Neural cell (in vitro differentiated cells): ENCODE results near the gene PPP1R3G. TPM values are rescaled to one million over a fixed set of nuclear protein-coding genes. Genes with fewer than 3 reads are reported as not detected.

Experiments
- H2AFZ ChIP-seq: fragments of 200-600, 300-800 bp; sonication (generic), shearing (Covaris generic); 2 replicates; pipeline ENCODE4 v1.6.0; 2014; ENCODE audit warnings: low read depth, mild to moderate bottlenecking, antibody characterized with exemption, low read length, moderate library complexity
- H3F3A ChIP-seq: fragments of 200-600 bp; shearing (Covaris generic); 2 replicates; pipeline ENCODE4 v1.6.1; 2016; ENCODE audit warnings: mild to moderate bottlenecking, moderate library complexity, mixed read lengths, antibody characterized with exemption, low read length; ENCODE audit not compliant: insufficient read depth, poor library complexity, severe bottlenecking
- H3K27ac ChIP-seq: fragments of 200-600, 300-800 bp; sonication (generic), shearing (Covaris generic); 2 replicates; pipeline ENCODE4 v1.5.1; 2014; ENCODE audit warnings: mild to moderate bottlenecking, low read length, moderate library complexity
- H3K27me3 ChIP-seq: fragments of 300-800, 200-600 bp; sonication (generic), shearing (Covaris generic); 2 replicates; pipeline ENCODE4 v1.6.0; 2014; ENCODE audit warnings: mild to moderate bottlenecking, low read depth, low read length, moderate library complexity; ENCODE audit not compliant: insufficient read depth
- H3K36me3 ChIP-seq: fragments of 300-800, 200-600 bp; sonication (generic), shearing (Covaris generic); 2 replicates; pipeline ENCODE4 v1.5.1; 2014; ENCODE audit warnings: mild to moderate bottlenecking, antibody characterized with exemption, low read length, moderate library complexity; ENCODE audit not compliant: insufficient read depth
- H3K4me2 ChIP-seq: fragments of 300-800, 200-600 bp; sonication (generic), shearing (Covaris generic); 2 replicates; pipeline ENCODE4 v1.6.0; 2014; ENCODE audit warnings: mild to moderate bottlenecking, low read length
- H3K4me3 ChIP-seq: fragments of 300-800, 200-600 bp; sonication (generic), shearing (Covaris generic); 2 replicates; pipeline ENCODE4 v1.5.1; 2014; ENCODE audit warnings: mild to moderate bottlenecking, low read length, moderate library complexity
- H3K79me2 ChIP-seq: fragments of 200-600 bp; shearing (Covaris generic); replicated peaks from 2 replicates; pipeline ENCODE4 v1.6.0; 2014; ENCODE audit warnings: mild to moderate bottlenecking, low read length, moderate library complexity; ENCODE audit not compliant: insufficient read depth
- H3K9ac ChIP-seq: fragments of 300-800, 200-600 bp; sonication (generic), shearing (Covaris generic); 2 replicates; pipeline ENCODE4 v1.6.1; 2016; ENCODE audit warnings: mild to moderate bottlenecking, low read length, mixed read lengths
- H3K9me2 ChIP-seq: fragments of 200-600 bp; shearing (Covaris generic); 2 replicates; pipeline ENCODE4 v1.6.1; 2016; ENCODE audit warnings: mild to moderate bottlenecking, low read length, mixed read lengths; ENCODE audit not compliant: insufficient read depth
- H3K9me3 ChIP-seq: fragments of 200-600, 300-800 bp; sonication (generic), shearing (Covaris generic); 2 replicates; pipeline ENCODE4 v1.6.1; 2016; ENCODE audit warnings: mild to moderate bottlenecking, mixed run types, low read length, moderate library complexity, mixed read lengths
- H4K20me1 ChIP-seq: fragments of 200-600 bp; shearing (Covaris generic); 2 replicates; pipeline ENCODE4 v1.6.1; 2016; ENCODE audit warnings: mild to moderate bottlenecking, mixed run types; ENCODE audit not compliant: insufficient read depth
- CTCF ChIP-seq: fragments of 450-650 bp; IDR thresholded peaks from 2 replicates; pipeline ENCODE4 v1.5.1; 2014; ENCODE audit warnings: antibody characterized with exemption, mild to moderate bottlenecking, moderate library complexity; ENCODE audit not compliant: poor library complexity, severe bottlenecking
- EP300 ChIP-seq: fragments of 450-650 bp; conservative IDR thresholded peaks from 2 replicates; pipeline ENCODE4 v1.6.1; 2014; ENCODE audit warnings: antibody characterized with exemption, mild to moderate bottlenecking, moderate library complexity; ENCODE audit not compliant: poor library complexity, severe bottlenecking
- EZH2 ChIP-seq: fragments of 200-600, 300-800 bp; shearing (Covaris generic), sonication (generic); IDR thresholded peaks from 2 replicates; pipeline ENCODE4 v1.6.1; 2014; ENCODE audit warnings: antibody characterized with exemption, low read length, borderline replicate concordance, mild to moderate bottlenecking; ENCODE audit not compliant: insufficient read depth, poor library complexity, severe bottlenecking
- MXI1 ChIP-seq: fragments of 450-650 bp; conservative IDR thresholded peaks from 2 replicates; pipeline ENCODE4 v1.6.1; 2014; ENCODE audit warnings: antibody characterized with exemption, mild to moderate bottlenecking; ENCODE audit not compliant: poor library complexity, severe bottlenecking
- POLR2AphosphoS5 ChIP-seq: IDR thresholded peaks from 2 replicates; pipeline ENCODE4 v1.6.1; 2012
- RAD21 ChIP-seq: fragments of 450-650 bp; conservative IDR thresholded peaks from 2 replicates; pipeline ENCODE4 v1.6.1; 2014; ENCODE audit warnings: antibody characterized with exemption, mild to moderate bottlenecking, moderate library complexity
- REST ChIP-seq: IDR thresholded peaks from 2 replicates; pipeline ENCODE4 v1.6.1; 2012; ENCODE audit warnings: borderline replicate concordance
- SMC3 ChIP-seq: fragments of 450-650 bp; conservative IDR thresholded peaks from 2 replicates; pipeline ENCODE4 v1.6.1; 2014; ENCODE audit warnings: antibody characterized with exemption, mild to moderate bottlenecking, moderate library complexity; ENCODE audit not compliant: poor library complexity
- TAF1 ChIP-seq: IDR thresholded peaks from 2 replicates; pipeline ENCODE4 v1.6.1; 2012; ENCODE audit warnings: low read depth
- polyA plus RNA-seq: library from polyadenylated mRNA; depleted of rRNA; stranded (reverse); fragments of >200 nt; gene quantifications from 2 replicates; pipeline ENCODE4 v1.2.3, GENCODE V29; 2014

PPP1R3G gene
- polyA plus RNA-seq, 1 donor from 2014 or later, result not detected

- TF ChIP-seq EZH2 (no peak), CTCF (no peak), EP300 (no peak), REST (no peak), RAD21 (no peak), MXI1 (no peak), SMC3 (no peak), TAF1 (no peak), POLR2AphosphoS5 (no peak)
Observed at GRCh38 chr6:5076931-5077330, 8.2 kb upstream of the PPP1R3G start.

GRCh38 chr6:5078121-5078669 is 6.9 kb upstream of the PPP1R3G start:
- TF ChIP-seq CTCF, result no peak
- no peak for TF ChIP-seq SMC3
- TF ChIP-seq MXI1, result no peak
- no peak for TF ChIP-seq TAF1
- no peak for TF ChIP-seq EZH2
- TF ChIP-seq RAD21, result no peak
- TF ChIP-seq POLR2AphosphoS5, result no peak
- no peak for TF ChIP-seq REST
- TF ChIP-seq EP300, result no peak
- Histone ChIP-seq H2AFZ (no peak overlapping the region), H3K9me2 (no peaks in the 10 kb centered on the region), H3K9ac (no peak overlapping the region), H3F3A (no peaks in the 10 kb centered on the region), H3K4me2 (no peak overlapping the region), H3K27me3 (peaks cover 2% of the 10 kb centered on the region), H3K79me2 (no peaks in the 10 kb centered on the region), H3K4me3 (no peak overlapping the region), H3K9me3 (no peaks in the 10 kb centered on the region), H3K36me3 (no peaks in the 10 kb centered on the region), H4K20me1 (no peaks in the 10 kb centered on the region), H3K27ac (no peak overlapping the region)

More at GRCh38 chr6:5076931-5077330, 8.2 kb upstream of the PPP1R3G start:
- Histone ChIP-seq H3K9ac (no peak overlapping the region), H3K9me3 (no peaks in the 10 kb centered on the region), H3K79me2 (no peaks in the 10 kb centered on the region), H3K4me3 (no peak overlapping the region), H3K9me2 (no peaks in the 10 kb centered on the region), H3K4me2 (no peak overlapping the region), H4K20me1 (no peaks in the 10 kb centered on the region), H3K27me3 (no peaks in the 10 kb centered on the region), H3K27ac (no peak overlapping the region), H3K36me3 (no peaks in the 10 kb centered on the region), H2AFZ (no peak overlapping the region), H3F3A (no peaks in the 10 kb centered on the region)
